ENCODE results near the gene TNS2.

DNA sequence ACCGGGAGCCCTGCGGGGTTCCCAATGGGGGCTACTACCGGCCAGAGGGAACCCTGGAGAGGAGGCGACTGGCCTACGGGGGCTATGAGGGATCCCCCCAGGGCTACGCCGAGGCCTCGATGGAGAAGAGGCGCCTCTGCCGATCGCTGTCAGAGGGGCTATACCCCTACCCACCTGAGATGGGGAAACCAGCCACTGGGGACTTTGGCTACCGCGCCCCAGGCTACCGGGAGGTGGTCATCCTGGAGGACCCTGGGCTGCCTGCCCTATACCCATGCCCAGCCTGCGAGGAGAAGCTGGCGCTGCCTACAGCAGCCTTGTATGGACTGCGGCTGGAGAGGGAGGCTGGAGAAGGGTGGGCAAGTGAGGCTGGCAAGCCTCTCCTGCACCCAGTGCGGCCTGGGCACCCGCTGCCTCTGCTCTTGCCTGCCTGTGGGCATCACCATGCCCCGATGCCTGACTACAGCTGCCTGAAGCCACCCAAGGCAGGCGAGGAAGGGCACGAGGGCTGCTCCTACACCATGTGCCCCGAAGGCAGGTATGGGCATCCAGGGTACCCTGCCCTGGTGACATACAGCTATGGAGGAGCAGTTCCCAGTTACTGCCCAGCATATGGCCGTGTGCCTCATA lies 9.7 kb downstream of the TNS2 start:
- TF ChIP-seq, protein P1, sequence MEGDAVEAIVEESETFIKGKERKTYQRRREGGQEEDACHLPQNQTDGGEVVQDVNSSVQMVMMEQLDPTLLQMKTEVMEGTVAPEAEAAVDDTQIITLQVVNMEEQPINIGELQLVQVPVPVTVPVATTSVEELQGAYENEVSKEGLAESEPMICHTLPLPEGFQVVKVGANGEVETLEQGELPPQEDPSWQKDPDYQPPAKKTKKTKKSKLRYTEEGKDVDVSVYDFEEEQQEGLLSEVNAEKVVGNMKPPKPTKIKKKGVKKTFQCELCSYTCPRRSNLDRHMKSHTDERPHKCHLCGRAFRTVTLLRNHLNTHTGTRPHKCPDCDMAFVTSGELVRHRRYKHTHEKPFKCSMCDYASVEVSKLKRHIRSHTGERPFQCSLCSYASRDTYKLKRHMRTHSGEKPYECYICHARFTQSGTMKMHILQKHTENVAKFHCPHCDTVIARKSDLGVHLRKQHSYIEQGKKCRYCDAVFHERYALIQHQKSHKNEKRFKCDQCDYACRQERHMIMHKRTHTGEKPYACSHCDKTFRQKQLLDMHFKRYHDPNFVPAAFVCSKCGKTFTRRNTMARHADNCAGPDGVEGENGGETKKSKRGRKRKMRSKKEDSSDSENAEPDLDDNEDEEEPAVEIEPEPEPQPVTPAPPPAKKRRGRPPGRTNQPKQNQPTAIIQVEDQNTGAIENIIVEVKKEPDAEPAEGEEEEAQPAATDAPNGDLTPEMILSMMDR (IDR thresholded peaks at IDR 0.05): no peak
- no peak for TF ChIP-seq POLR2A (IDR thresholded peaks at IDR 0.05)
